Measurements from ENCODE around the gene PUM1.

- TF ChIP-seq, protein P1, sequence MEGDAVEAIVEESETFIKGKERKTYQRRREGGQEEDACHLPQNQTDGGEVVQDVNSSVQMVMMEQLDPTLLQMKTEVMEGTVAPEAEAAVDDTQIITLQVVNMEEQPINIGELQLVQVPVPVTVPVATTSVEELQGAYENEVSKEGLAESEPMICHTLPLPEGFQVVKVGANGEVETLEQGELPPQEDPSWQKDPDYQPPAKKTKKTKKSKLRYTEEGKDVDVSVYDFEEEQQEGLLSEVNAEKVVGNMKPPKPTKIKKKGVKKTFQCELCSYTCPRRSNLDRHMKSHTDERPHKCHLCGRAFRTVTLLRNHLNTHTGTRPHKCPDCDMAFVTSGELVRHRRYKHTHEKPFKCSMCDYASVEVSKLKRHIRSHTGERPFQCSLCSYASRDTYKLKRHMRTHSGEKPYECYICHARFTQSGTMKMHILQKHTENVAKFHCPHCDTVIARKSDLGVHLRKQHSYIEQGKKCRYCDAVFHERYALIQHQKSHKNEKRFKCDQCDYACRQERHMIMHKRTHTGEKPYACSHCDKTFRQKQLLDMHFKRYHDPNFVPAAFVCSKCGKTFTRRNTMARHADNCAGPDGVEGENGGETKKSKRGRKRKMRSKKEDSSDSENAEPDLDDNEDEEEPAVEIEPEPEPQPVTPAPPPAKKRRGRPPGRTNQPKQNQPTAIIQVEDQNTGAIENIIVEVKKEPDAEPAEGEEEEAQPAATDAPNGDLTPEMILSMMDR (IDR thresholded peaks at IDR 0.05), result no peak
- TF ChIP-seq POLR2A (IDR thresholded peaks at IDR 0.05; ENCODE audit: low read depth), result no peak
- no peak for TF ChIP-seq POLR2AphosphoS5 (IDR thresholded peaks at IDR 0.05)
Observed at GRCh38 chr1:30998171-30998570, 67.3 kb downstream of the PUM1 start.

All from esophagus muscularis mucosa (tissue), 3 donors.